HG03025 (cell line): ENCODE measurements around the gene CMIP.
A peak's percentile ranks its signal among the peaks of the same experiment; 100 is the strongest.

Source experiments
- ATAC-seq: cut with Tn5 transposase; IDR thresholded peaks from one replicate; pipeline ENCODE4 v1.9.1; 2021; ENCODE audit warnings: mild to moderate bottlenecking, moderate library complexity; ENCODE audit not compliant: unreplicated experiment, low FRiP score

The CMIP gene

GRCh38 chr16:81705261-81705660, 260.7 kb downstream of the CMIP start:
- ATAC-seq, result no peak

- ATAC-seq, result no peak
These were observed 262.0 kb downstream of the CMIP start for GRCh38 chr16:81706327-81707295.

- ATAC-seq, result no peak
These were observed 263.0 kb downstream of the CMIP start for GRCh38 chr16:81707411-81708265.

GRCh38 chr16:81708266-81709015, 263.8 kb downstream of the CMIP start:
- ATAC-seq, result no peak

DNA sequence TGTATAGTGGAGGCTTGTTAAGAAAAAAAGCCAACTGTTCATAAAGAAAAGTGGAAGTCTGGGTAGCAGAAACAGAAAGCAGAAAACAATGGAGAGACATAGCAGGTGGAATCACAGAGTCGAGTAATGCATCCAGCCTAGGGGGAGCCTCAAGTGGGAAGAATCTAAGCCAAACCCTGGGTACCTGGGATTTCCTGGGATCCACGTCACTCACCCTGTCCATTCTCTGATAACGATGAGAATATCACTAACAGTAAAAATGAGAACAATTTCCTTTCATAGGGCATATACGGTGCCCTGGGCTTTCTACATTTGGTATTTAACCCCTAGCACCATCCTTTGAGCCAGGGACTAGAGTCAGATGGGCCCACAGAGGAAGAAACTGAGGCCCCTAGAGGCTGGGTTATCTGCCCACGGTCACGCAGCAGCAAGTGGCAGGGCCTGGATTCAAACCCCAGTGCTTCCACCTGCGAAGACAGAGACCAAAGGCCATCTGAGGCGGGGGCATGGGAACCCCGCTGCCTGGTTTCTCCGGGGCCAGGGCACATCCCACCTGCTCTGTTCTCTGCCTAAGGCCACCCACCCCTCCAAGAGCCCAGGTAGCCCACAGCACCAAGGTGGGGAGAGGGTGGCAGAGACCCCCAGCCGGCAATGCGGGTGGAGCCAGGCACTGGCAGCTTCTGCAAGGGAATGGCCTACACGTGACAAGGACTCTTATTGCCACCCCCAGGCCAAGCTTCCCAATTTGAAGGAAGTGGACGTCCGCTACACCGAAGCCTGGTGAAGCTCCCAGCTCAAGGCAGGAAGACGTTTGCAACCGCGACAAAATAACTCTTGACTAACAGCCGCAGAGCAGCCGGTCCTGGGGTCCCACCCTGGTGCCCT, 264.6 kb downstream of the CMIP start:
- no peak for ATAC-seq

DNA sequence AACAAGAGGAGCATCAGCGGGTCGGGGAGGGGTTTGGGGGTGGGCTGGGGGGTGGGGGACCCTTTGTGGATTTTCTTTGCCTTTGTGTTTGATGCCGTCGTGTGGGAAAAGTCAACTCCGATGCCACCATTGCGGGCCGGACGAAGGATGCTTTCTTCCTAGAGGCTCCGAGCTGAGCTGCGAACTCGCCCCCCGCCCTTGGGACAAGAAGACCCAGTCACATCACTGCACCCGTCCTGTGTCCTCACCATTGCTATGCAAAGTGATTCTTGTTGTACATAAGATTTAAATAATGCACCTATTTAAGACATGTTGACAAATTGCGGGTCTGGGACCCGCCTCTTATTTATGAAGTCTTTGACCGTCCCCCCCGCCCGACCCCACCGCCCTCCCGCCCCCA, 265.4 kb downstream of the CMIP start:
- ATAC-seq, result no peak

- ATAC-seq, result no peak
These were observed 266.0 kb downstream of the CMIP start for GRCh38 chr16:81710596-81710995.

DNA sequence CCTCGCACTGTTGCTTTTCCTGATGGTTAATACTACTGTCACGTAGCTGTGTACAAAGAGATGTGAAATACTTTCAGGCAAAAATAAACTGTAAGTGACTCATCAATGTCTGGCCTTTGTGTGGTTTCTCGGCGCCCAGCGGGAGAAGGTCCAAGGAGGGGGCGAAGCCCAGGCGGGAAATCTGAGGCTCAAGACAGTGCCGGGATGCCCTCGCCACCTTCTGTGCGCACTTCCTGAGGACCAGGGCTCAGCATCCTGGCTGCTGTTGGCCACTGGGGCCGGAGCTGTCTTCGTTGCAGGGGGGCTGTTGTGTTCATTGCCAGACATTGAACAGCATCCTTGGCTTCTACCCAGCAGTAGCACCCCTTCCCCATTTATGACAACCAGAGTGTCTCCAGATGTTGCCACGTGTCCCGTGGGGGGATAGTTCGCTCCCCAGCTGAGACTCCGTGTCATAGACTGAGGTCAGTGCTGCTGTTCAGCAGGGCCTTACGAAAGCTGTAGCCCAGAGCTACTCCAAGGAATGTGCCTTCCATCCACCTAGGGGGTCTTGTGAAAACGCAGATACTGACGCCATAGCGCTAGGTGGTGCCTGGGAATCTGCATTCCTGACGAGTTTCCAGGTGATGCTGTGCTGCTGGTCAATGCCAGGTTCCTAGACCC, 267.2 kb downstream of the CMIP start:
- no peak for ATAC-seq

DNA sequence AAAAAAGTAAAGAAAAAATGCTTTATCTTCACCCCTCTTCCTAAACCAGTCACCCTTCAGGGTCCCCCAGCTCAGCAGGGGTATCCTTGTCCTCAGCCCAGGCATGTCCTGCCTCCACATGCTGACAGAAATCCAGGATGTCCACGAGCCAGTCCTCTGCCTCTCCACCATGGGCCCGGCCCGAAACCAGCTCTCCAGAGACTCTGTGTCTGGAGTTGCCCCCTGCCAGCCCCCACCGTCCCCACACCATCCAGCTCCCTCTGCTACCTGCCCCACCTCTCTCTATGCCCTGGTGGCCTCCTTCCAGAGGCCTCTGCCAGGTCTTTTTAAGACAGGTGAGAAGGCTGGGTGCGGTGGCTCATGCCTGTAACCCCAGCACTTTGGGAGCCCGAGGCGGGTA, 268.1 kb downstream of the CMIP start:
- no peak for ATAC-seq

GRCh38 chr16:81713295-81713772, 268.7 kb downstream of the CMIP start:
- ATAC-seq, result no peak

DNA sequence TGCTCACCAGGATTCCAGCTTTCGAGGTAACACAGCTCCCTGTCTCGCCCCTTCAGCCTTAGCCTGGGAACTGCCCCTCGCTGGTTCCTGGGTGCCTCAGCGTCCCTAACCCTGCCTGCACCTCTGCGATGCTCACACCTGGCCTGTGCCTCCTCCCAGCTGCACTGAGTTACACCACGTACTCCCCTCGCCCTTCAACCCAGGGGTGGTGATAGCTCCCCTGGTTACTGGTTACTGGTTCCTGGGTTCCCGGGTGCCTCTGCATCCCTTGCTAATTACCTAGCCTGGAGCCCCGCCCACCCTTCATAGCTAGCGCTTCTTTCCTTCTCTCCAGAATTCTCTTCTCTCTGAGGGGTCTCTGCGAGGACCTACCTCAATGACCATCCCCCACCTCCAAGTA, 269.2 kb downstream of the CMIP start:
- ATAC-seq, result no peak

DNA sequence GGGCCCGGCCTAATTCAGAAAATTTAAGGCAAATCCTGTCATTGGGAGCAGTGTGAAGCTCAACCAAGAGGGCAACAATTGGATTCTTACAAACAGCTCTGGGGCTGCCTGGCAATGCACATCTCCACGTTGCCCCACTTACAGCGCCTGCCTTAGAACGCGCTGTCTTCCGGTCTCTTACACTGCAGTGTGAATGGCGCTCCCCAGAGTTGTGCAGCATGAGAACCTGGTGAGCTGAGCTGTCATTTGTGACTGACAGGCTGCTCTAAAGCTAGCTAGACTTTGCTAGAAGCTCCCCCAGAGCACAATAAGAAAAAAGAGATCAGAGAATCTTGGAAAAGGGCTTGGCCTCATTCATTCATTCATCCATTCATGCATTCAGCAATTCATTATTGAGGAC, 270.0 kb downstream of the CMIP start:
- ATAC-seq, result no peak

DNA sequence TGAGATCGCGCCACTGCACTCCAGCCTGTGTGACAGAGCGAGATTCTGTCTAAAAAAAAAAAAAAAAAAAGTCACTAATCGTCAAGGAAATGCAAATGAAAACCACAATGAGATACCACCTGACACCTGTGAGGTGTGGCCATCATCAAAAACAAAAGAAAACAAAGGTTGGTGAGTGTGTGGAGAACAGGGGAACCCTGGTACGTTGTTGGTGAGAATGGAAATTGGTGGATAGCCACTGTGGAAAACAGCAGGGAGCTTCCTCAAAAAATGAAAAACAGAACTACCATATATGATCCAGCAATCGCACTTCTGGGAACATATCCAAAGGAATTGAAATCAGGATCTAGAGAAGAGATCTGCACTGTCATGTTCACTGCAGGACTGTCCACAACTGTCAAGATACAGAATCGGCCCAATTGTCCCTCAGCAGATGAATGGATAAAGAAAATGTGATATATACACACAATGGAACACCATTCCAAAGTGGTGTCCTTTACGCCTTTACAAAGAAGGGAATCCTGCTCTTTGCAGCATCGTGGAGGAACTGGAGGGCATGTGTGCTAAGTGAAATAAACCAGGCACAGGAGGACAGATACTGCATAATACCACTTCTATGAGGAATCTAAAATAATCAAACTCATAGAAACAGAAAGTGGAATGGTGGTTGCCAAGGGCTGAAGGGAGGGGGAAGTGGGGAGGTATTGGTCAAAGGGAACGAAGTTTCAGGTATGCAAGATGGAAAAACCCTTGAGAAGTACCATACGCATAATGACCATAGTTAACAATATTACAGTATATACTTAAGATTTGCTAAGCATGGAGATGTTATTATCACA, 271.0 kb downstream of the CMIP start:
- ATAC-seq, result peak; percentile 45

- ATAC-seq, result no peak
These were observed 272.0 kb downstream of the CMIP start for GRCh38 chr16:81716478-81717225.

- no peak for ATAC-seq
These were observed 273.1 kb downstream of the CMIP start for GRCh38 chr16:81717662-81718189.

GRCh38 chr16:81718637-81719036, 274.0 kb downstream of the CMIP start:
- ATAC-seq, result no peak

- ATAC-seq, result no peak
These were observed 275.4 kb downstream of the CMIP start for GRCh38 chr16:81719993-81720392.
